Osteocyte (in vitro differentiated cells): ENCODE measurements around the gene TICRR. TPM values are rescaled to one million over a fixed set of nuclear protein-coding genes. Genes with fewer than 3 reads are reported as not detected.

Experiments used
- DNase-seq: peaks from one replicate; pipeline ENCODE4 v3.0.0; 2021; ENCODE audit warnings: mixed read lengths; ENCODE audit not compliant: unreplicated experiment; ENCODE audit errors: extremely low spot score
- H3K27ac Mint-ChIP-seq: one replicate; pipeline ENCODE4 v1.8.0; 2021; ENCODE audit warnings: mild to moderate bottlenecking, mixed read lengths; ENCODE audit not compliant: unreplicated experiment
- H3K27me3 Mint-ChIP-seq: one replicate; pipeline ENCODE4 v1.8.0; 2021; ENCODE audit warnings: mixed read lengths; ENCODE audit not compliant: unreplicated experiment
- H3K36me3 Mint-ChIP-seq: one replicate; pipeline ENCODE4 v1.8.0; 2021; ENCODE audit warnings: mixed read lengths; ENCODE audit not compliant: unreplicated experiment
- H3K4me1 Mint-ChIP-seq: one replicate; pipeline ENCODE4 v1.8.0; 2021; ENCODE audit warnings: mixed read lengths; ENCODE audit not compliant: unreplicated experiment
- H3K4me3 Mint-ChIP-seq: one replicate; pipeline ENCODE4 v1.8.0; 2021; ENCODE audit warnings: mild to moderate bottlenecking, moderate library complexity, mixed read lengths; ENCODE audit not compliant: unreplicated experiment
- H3K9me3 Mint-ChIP-seq: one replicate; pipeline ENCODE4 v1.8.0; 2021; ENCODE audit warnings: mixed read lengths; ENCODE audit not compliant: unreplicated experiment
- CTCF ChIP-seq: fragments of 200-600 bp; sonication (generic); IDR thresholded peaks from 2 replicates; pipeline ENCODE4 v1.5.0; 2021; ENCODE audit warnings: antibody characterized with exemption, mild to moderate bottlenecking, moderate library complexity
- total RNA-seq: library from RNA; stranded (reverse); gene quantifications from 2 replicates; pipeline ENCODE4 v1.2.1, GENCODE V29; 2021

Gene TICRR
- total RNA-seq, 1 donor from 2014 or later, result 2.1 TPM

- Mint-ChIP-seq H3K27me3 (no peaks in the 10 kb centered on the region), H3K36me3 (peaks cover 44% of the 10 kb centered on the region), H3K4me3 (no peak overlapping the region), H3K9me3 (no peaks in the 10 kb centered on the region), H3K4me1 (no peaks in the 10 kb centered on the region), H3K27ac (no peak overlapping the region)
- no peak for TF ChIP-seq CTCF
- peak; percentile 59 for DNase-seq
Observed at GRCh38 chr15:89628806-89629715, 53.8 kb downstream of the TICRR start.

- Mint-ChIP-seq H3K4me3 (no peak overlapping the region), H3K27ac (no peak overlapping the region), H3K4me1 (no peaks in the 10 kb centered on the region), H3K36me3 (peaks cover 46% of the 10 kb centered on the region), H3K9me3 (no peaks in the 10 kb centered on the region), H3K27me3 (no peaks in the 10 kb centered on the region)
- no peak for DNase-seq
- TF ChIP-seq CTCF, result no peak
Observed at GRCh38 chr15:89629829-89630228, 54.6 kb downstream of the TICRR start.

- H3K4me3 Mint-ChIP-seq, result no peak overlapping the region
- no peak for TF ChIP-seq CTCF
- H3K27me3 Mint-ChIP-seq, result no peaks in the 10 kb centered on the region
- no peak overlapping the region for H3K27ac Mint-ChIP-seq
- H3K9me3 Mint-ChIP-seq, result peaks cover 1% of the 10 kb centered on the region
- H3K36me3 Mint-ChIP-seq, result peaks cover 46% of the 10 kb centered on the region
- H3K4me1 Mint-ChIP-seq, result no peaks in the 10 kb centered on the region
- peak; percentile 83 for DNase-seq
Observed at GRCh38 chr15:89630260-89630659, 55.0 kb downstream of the TICRR start.

- no peaks in the 10 kb centered on the region for H3K4me1 Mint-ChIP-seq
- H3K9me3 Mint-ChIP-seq, result peaks cover 3% of the 10 kb centered on the region
- peaks cover 44% of the 10 kb centered on the region for H3K36me3 Mint-ChIP-seq
- no peak overlapping the region for H3K27ac Mint-ChIP-seq
- peak; percentile 67 for DNase-seq
- no peaks in the 10 kb centered on the region for H3K27me3 Mint-ChIP-seq
- no peak overlapping the region for H3K4me3 Mint-ChIP-seq
- TF ChIP-seq CTCF, result no peak
Observed at GRCh38 chr15:89630974-89631901, 56.0 kb downstream of the TICRR start.

- TF ChIP-seq CTCF, result no peak
- Mint-ChIP-seq H3K36me3 (peaks cover 42% of the 10 kb centered on the region), H3K4me1 (no peaks in the 10 kb centered on the region), H3K4me3 (no peak overlapping the region), H3K9me3 (peaks cover 3% of the 10 kb centered on the region), H3K27me3 (no peaks in the 10 kb centered on the region), H3K27ac (no peak overlapping the region)
- peak; percentile 71 for DNase-seq
Observed at GRCh38 chr15:89631902-89632264, 56.6 kb downstream of the TICRR start.
